Measurements from ENCODE around the gene ANKRD16.

DNA sequence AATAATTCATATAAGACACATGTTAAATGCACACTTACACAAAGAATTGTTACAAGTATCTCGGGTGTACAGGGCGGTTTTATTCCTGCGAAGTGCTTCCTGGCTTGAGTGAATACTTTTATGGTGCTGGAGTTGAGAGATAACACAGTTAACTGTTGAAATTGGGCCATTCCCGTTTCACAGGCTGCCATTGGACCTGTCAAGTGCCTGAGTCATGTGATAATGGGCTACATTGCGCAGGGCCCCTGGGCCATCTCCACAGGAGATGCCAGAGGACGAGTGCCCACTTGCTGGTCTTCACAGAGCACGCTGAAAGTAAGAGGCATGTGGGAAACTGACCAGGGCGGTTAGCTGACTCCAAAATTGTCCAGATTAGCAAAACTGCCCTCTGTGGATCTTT, 5.2 kb upstream of the ANKRD16 start:
- TF ChIP-seq RARB (CRISPR knock-in tag; IDR thresholded peaks at IDR 0.05) (no peak), ESRRG (CRISPR knock-in tag; IDR thresholded peaks at IDR 0.05) (no peak), GLIS3 (CRISPR knock-in tag; IDR thresholded peaks at IDR 0.05) (no peak), PPARA (CRISPR knock-in tag; IDR thresholded peaks at IDR 0.05; ENCODE audit: borderline replicate concordance) (no peak), ZFP3 (CRISPR knock-in tag; IDR thresholded peaks at IDR 0.05) (no peak)
- TF ChIP-seq, protein P1, sequence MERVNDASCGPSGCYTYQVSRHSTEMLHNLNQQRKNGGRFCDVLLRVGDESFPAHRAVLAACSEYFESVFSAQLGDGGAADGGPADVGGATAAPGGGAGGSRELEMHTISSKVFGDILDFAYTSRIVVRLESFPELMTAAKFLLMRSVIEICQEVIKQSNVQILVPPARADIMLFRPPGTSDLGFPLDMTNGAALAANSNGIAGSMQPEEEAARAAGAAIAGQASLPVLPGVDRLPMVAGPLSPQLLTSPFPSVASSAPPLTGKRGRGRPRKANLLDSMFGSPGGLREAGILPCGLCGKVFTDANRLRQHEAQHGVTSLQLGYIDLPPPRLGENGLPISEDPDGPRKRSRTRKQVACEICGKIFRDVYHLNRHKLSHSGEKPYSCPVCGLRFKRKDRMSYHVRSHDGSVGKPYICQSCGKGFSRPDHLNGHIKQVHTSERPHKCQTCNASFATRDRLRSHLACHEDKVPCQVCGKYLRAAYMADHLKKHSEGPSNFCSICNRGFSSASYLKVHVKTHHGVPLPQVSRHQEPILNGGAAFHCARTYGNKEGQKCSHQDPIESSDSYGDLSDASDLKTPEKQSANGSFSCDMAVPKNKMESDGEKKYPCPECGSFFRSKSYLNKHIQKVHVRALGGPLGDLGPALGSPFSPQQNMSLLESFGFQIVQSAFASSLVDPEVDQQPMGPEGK (CRISPR knock-in tag; IDR thresholded peaks at IDR 0.05; ENCODE audit: borderline replicate concordance): no peak

Measured in SK-N-SH treated with all-trans-retinoic acid at 6 μM for 48 hours (cell line).